GM12878 (cell line): ENCODE data around the gene SLC2A5. TPM values are rescaled to one million over a fixed set of nuclear protein-coding genes. Genes with fewer than 3 reads are reported as not detected.

Experiments used
- ATAC-seq: fragments of 200-7000 bp; cut with Tn5 transposase; 3 replicates; pipeline ENCODE4 v1.9.1; 2020; ENCODE audit warnings: mild to moderate bottlenecking, moderate library complexity
- BruUV-seq: library from RNA; stranded (reverse); fragments of 400-500 nt; replicated peaks from 2 replicates; lab custom pipeline; 2021; lab: Mats Ljungman, UMichigan
- CTCF ChIA-PET: fragments of 300-600 bp; sonication (Branson Sonifier 250); formaldehyde crosslinking; extraction: SDS; loops from one replicate; lab custom pipeline; 2021; ENCODE audit warnings: inconsistent platforms; lab: Yijun Ruan, JAX
- POLR2A ChIA-PET: fragments of 350-600 bp; formaldehyde crosslinking; extraction: SDS; loops from one replicate; lab custom pipeline; 2021; ENCODE audit warnings: inconsistent platforms; lab: Charles Lee
- RAD21 ChIA-PET: fragments of 300-600 bp; sonication (Branson Sonifier 250); formaldehyde crosslinking; loops from one replicate; lab custom pipeline; 2023; ENCODE audit warnings: antibody characterized with exemption; ENCODE audit not compliant: unreplicated experiment; lab: Charles Lee
- SMC1A ChIA-PET: fragments of 300-600 bp; sonication (Branson Sonifier 250); formaldehyde crosslinking; loops from one replicate; lab custom pipeline; 2023; ENCODE audit not compliant: unreplicated experiment, uncharacterized antibody; lab: Charles Lee
- DNase-seq: peaks from one replicate; pipeline ENCODE4 v3.0.0-alpha.2; 2011; ENCODE audit warnings: low read depth, low spot score
- FAIRE-seq: peaks from 3 replicates; lab custom pipeline; 2011; peaks lifted over from hg19 to GRCh38; lab: Jason Lieb, UNC
- H2AFZ ChIP-seq: 2 replicates; pipeline ENCODE4 v1.6.0; 2011; ENCODE audit warnings: low read depth, low read length, control low read depth; ENCODE audit not compliant: control insufficient read depth
- H3K27ac ChIP-seq: 2 replicates; pipeline ENCODE4 v1.5.1; 2011; ENCODE audit warnings: control low read depth; ENCODE audit not compliant: control insufficient read depth, insufficient read depth
- H3K27me3 ChIP-seq, 2 experiments: replicated peaks in 1 of 2; 2 replicates each; pipeline versions ENCODE4 v1.6.0 to v1.6.1; 2011; ENCODE audit warnings: low read length in 1 of 2; ENCODE audit not compliant: control insufficient read depth in 2 of 2, insufficient read depth in 2 of 2
- H3K36me3 ChIP-seq, 2 experiments: 2 replicates each; pipeline ENCODE4 v1.5.1; 2011; ENCODE audit warnings: low read length in 1 of 2; ENCODE audit not compliant: control insufficient read depth in 2 of 2, insufficient read depth in 2 of 2
- H3K4me1 ChIP-seq: 2 replicates; pipeline ENCODE4 v1.6.1; 2011; ENCODE audit warnings: mild to moderate bottlenecking, low read length, moderate library complexity, mixed read lengths; ENCODE audit not compliant: control insufficient read depth, insufficient read depth
- H3K4me2 ChIP-seq: 2 replicates; pipeline ENCODE4 v1.6.0; 2011; ENCODE audit warnings: control low read depth; ENCODE audit not compliant: control insufficient read depth, insufficient read depth
- H3K4me3 ChIP-seq: fragments of 200-600 bp; sonication (generic); 2 replicates; pipeline ENCODE4 v1.5.1; 2016
- H3K79me2 ChIP-seq: 2 replicates; pipeline ENCODE4 v1.6.0; 2011; ENCODE audit warnings: low read length; ENCODE audit not compliant: control insufficient read depth, insufficient read depth
- H3K9ac ChIP-seq: 2 replicates; pipeline ENCODE4 v1.8.0; 2011; ENCODE audit warnings: low read length, control low read depth, mixed read lengths; ENCODE audit not compliant: control insufficient read depth, insufficient read depth
- H3K9me3 ChIP-seq: replicated peaks from 3 replicates; pipeline ENCODE4 v1.5.1; 2011; ENCODE audit warnings: mild to moderate bottlenecking, low read length; ENCODE audit not compliant: control insufficient read depth, insufficient read depth
- H4K20me1 ChIP-seq: 2 replicates; pipeline ENCODE4 v1.6.0; 2011; ENCODE audit not compliant: control insufficient read depth, insufficient read depth
- RAD51 ChIP-seq: fragments of 450-650 bp; IDR thresholded peaks from 2 replicates; pipeline ENCODE4 v1.6.1; 2016; ENCODE audit warnings: moderate library complexity, mild to moderate bottlenecking, inconsistent platforms
- SIX5 ChIP-seq: IDR thresholded peaks from 2 replicates; pipeline ENCODE4 v1.6.1; 2011; ENCODE audit warnings: mild to moderate bottlenecking, low read depth, low read length, moderate library complexity; ENCODE audit not compliant: severe bottlenecking
- SMAD5 ChIP-seq: IDR thresholded peaks from 2 replicates; pipeline ENCODE4 v1.6.1; 2016; ENCODE audit warnings: antibody characterized with exemption, low read depth
- ZNF274 ChIP-seq: IDR thresholded peaks from one replicate; pipeline ENCODE4 v1.8.0; 2011; ENCODE audit not compliant: insufficient read length, insufficient read depth
- WGBS: methylation state at CpG from one replicate; pipeline ENCODE4 v1.1.6; 2016; ENCODE audit warnings: low lambda C conversion rate; ENCODE audit not compliant: insufficient replicate concordance, insufficient coverage; ENCODE audit errors: missing lambda C conversion rate; 5-methylcytosine and 5-hydroxymethylcytosine counted together
- in situ Hi-C: fragments of 300-500 bp; cut with MboI; formaldehyde crosslinking; loops from 9 replicates; pipeline ENCODE4 v1.14.3; 2018; ENCODE audit warnings: mixed read lengths
- intact Hi-C: fragments of 100-400 bp; cut with micrococcal nuclease; formaldehyde crosslinking; loops from one replicate; pipeline ENCODE4 v1.14.2; 2022; ENCODE audit not compliant: unreplicated experiment
- polyA plus RNA-seq, 11 experiments: library from polyadenylated mRNA; depleted of rRNA in 4 of 11; unstranded in 6 of 11; stranded (reverse) in 5 of 11; fragments of >200 nt; fragmentation: Nextera tagmentation in 4 of 11; fragmentation: Illumina TruSeq in 1 of 11; extraction: Ambion mirVana in 4 of 11; extraction: Trizol in 1 of 11; gene quantifications; 1 replicate in 1 of 11; 2 replicates in 10 of 11; pipeline versions ENCODE4 v1.2.1 to v1.2.3, GENCODE V29; 2011 to 2016; ENCODE audit warnings: inconsistent platforms in 2 of 11, missing spikeins in 2 of 11, low read depth in 1 of 11
- total RNA-seq, 4 experiments: library from RNA; depleted of rRNA in 3 of 4; stranded (reverse); fragments of >200 nt in 3 of 4; fragmentation: Illumina TruSeq in 1 of 4; extraction: Trizol in 1 of 4; gene quantifications; 2 replicates each; pipeline versions ENCODE4 v1.2.1 to v1.2.3, GENCODE V29; 2013 to 2021
- TF ChIP-seq, protein P1 (sequence below): fragments of 450-650 bp; IDR thresholded peaks from 2 replicates; pipeline ENCODE4 v1.6.1; 2014; ENCODE audit warnings: mild to moderate bottlenecking
- TF ChIP-seq, protein P2 (sequence below): IDR thresholded peaks from 2 replicates; pipeline ENCODE4 v1.6.1; 2011; ENCODE audit warnings: low read depth, mild to moderate bottlenecking, low read length, moderate library complexity, borderline replicate concordance; ENCODE audit errors: extremely low read depth
- TF ChIP-seq, protein P3 (sequence below): fragments of 450-650 bp; IDR thresholded peaks from 2 replicates; pipeline ENCODE4 v1.6.1; 2016; ENCODE audit warnings: mild to moderate bottlenecking

Gene SLC2A5
- total and polyA plus RNA-seq, 10 of the 15 experiments (the other 5 are each of a cell fraction or from before 2014, with no cell fraction given), result 4.5 to 76.6 (median 23.9) TPM

DNA sequence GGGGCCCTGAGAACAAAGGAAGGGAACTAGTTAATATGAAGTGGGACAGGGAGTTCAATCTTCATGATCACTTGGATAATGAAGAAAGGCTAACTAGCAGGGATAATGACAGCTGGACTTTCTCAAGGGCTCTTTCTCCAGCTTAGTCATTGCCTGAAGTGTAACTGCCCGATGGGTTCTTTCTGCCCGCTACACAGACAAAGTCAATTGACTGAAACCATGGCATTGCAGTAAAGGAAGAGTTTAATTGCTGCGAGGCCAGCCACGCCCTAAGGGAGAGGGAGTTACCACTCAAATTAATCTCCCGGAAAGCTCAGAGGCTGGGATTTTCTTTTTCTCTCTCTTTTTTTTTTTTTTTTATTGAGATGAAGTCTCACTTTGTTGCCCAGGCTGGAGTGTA is 16.6 kb upstream of the SLC2A5 start:
- Histone ChIP-seq H3K4me2 (no peak overlapping the region), H3K4me3 (no peak overlapping the region), H3K4me1 (peaks cover 10% of the 10 kb centered on the region), H3K9me3 (peaks cover 4% of the 10 kb centered on the region; the same call in 2 of the 3 replicates), H2AFZ (no peak overlapping the region), H3K36me3 (no peaks in the 10 kb centered on the region), H3K9ac (no peak overlapping the region), H3K27ac (no peak overlapping the region), H4K20me1 (no peaks in the 10 kb centered on the region), H3K27me3 (no peaks in the 10 kb centered on the region; a peak in 1 of 4 replicates), H3K79me2 (no peaks in the 10 kb centered on the region)
- DNase-seq, result no peak
- intact Hi-C loops, result no loop called here
- ChIA-PET RAD21 (interaction anchor here (0.6 kb wide), 1 partner anchor 462 kb away, joined by 3 read pairs; no protein-coding TSS in a partner anchor), SMC1A (interaction anchor here (1.1 kb wide), 1 partner anchor 10 kb away, joined by 3 read pairs; no protein-coding TSS in a partner anchor), CTCF (interaction anchor here (1.2 kb wide), 1 partner anchor 81 kb away, joined by 4 read pairs; no protein-coding TSS in a partner anchor), POLR2A (interaction anchor here (1.0 kb wide), 1 partner anchor 16 kb away, joined by 4 read pairs; no protein-coding TSS in a partner anchor)
- TF ChIP-seq ZNF274, result no peak
- no peak for TF ChIP-seq SIX5
- no peak for TF ChIP-seq SMAD5
- TF ChIP-seq, protein P1, sequence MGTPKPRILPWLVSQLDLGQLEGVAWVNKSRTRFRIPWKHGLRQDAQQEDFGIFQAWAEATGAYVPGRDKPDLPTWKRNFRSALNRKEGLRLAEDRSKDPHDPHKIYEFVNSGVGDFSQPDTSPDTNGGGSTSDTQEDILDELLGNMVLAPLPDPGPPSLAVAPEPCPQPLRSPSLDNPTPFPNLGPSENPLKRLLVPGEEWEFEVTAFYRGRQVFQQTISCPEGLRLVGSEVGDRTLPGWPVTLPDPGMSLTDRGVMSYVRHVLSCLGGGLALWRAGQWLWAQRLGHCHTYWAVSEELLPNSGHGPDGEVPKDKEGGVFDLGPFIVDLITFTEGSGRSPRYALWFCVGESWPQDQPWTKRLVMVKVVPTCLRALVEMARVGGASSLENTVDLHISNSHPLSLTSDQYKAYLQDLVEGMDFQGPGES, result no peak
- TF ChIP-seq, protein P2, sequence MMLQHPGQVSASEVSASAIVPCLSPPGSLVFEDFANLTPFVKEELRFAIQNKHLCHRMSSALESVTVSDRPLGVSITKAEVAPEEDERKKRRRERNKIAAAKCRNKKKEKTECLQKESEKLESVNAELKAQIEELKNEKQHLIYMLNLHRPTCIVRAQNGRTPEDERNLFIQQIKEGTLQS, result no peak
- no peak for TF ChIP-seq RAD51
- TF ChIP-seq, protein P3, sequence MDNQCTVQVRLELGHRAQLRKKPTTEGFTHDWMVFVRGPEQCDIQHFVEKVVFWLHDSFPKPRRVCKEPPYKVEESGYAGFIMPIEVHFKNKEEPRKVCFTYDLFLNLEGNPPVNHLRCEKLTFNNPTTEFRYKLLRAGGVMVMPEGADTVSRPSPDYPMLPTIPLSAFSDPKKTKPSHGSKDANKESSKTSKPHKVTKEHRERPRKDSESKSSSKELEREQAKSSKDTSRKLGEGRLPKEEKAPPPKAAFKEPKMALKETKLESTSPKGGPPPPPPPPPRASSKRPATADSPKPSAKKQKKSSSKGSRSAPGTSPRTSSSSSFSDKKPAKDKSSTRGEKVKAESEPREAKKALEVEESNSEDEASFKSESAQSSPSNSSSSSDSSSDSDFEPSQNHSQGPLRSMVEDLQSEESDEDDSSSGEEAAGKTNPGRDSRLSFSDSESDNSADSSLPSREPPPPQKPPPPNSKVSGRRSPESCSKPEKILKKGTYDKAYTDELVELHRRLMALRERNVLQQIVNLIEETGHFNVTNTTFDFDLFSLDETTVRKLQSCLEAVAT, result no peak
- FAIRE-seq, result no peak
- BruUV-seq, result no TSS peak
- ATAC-seq, result no peak
- WGBS, result 70% methylated on average over 5 of the region's 5 CpGs
- in situ Hi-C loops, result no loop called here
